HepG2 (cell line): Measurements from ENCODE around the gene C17orf75. TPM values are rescaled to one million over a fixed set of nuclear protein-coding genes. Genes with fewer than 3 reads are reported as not detected.

ENCODE experiments used
- ETV6 ChIP-seq: sonication (generic); formaldehyde crosslinking; conservative IDR thresholded peaks from 2 replicates; pipeline ENCODE4 v1.4.0; 2020; ENCODE audit warnings: missing genetic modification reagents
- EZH2 ChIP-seq: conservative IDR thresholded peaks from 2 replicates; pipeline ENCODE4 v1.6.1; 2012; ENCODE audit warnings: mild to moderate bottlenecking, low read depth, low read length, moderate library complexity
- FOXO1 ChIP-seq: sonication (generic); formaldehyde crosslinking; IDR thresholded peaks from 2 replicates; pipeline ENCODE4 v1.4.0; 2020; ENCODE audit warnings: missing genetic modification reagents
- HMGA1 ChIP-seq: sonication (generic); formaldehyde crosslinking; conservative IDR thresholded peaks from 2 replicates; pipeline ENCODE4 v1.4.0; 2020; ENCODE audit warnings: missing genetic modification reagents
- HNF4A ChIP-seq: sonication (generic); formaldehyde crosslinking; IDR thresholded peaks from 2 replicates; pipeline ENCODE4 v1.4.0; 2020; ENCODE audit warnings: missing genetic modification reagents
- HNRNPK ChIP-seq: fragments of 200-400 bp; formaldehyde crosslinking; IDR thresholded peaks from 2 replicates; pipeline ENCODE4 v1.6.1; 2018; ENCODE audit warnings: low read length, low read depth, moderate library complexity, mild to moderate bottlenecking; ENCODE audit not compliant: poor library complexity, severe bottlenecking
- KAT2B ChIP-seq: fragments of 150-350 bp; IDR thresholded peaks from 2 replicates; pipeline ENCODE4 v1.6.1; 2014; ENCODE audit warnings: low read depth, low read length, borderline replicate concordance
- NFRKB ChIP-seq: fragments of 450-650 bp; IDR thresholded peaks from 2 replicates; pipeline ENCODE4 v1.6.1; 2017
- PCBP2 ChIP-seq: fragments of 200-400 bp; formaldehyde crosslinking; optimal IDR thresholded peaks from 2 replicates; pipeline ENCODE3; 2018; ENCODE audit warnings: low read length, low read depth; ENCODE audit not compliant: poor library complexity, severe bottlenecking
- PITX1 ChIP-seq: sonication (generic); formaldehyde crosslinking; IDR thresholded peaks from 2 replicates; pipeline ENCODE4 v1.5.1; 2020; ENCODE audit warnings: mild to moderate bottlenecking, missing genetic modification reagents
- SMAD9 ChIP-seq: sonication (generic); formaldehyde crosslinking; IDR thresholded peaks from 2 replicates; pipeline ENCODE4 v1.5.1; 2020; ENCODE audit warnings: mild to moderate bottlenecking, missing genetic modification reagents
- SPEN ChIP-seq: sonication (generic); formaldehyde crosslinking; IDR thresholded peaks from 2 replicates; pipeline ENCODE4 v1.5.1; 2020; ENCODE audit warnings: low read depth, mild to moderate bottlenecking, missing genetic modification reagents
- TAF15 ChIP-seq: fragments of 200-400 bp; formaldehyde crosslinking; IDR thresholded peaks from one replicate; pipeline ENCODE4 v1.6.1; 2018; ENCODE audit warnings: mild to moderate bottlenecking, low read depth, low read length; ENCODE audit not compliant: poor library complexity, severe bottlenecking
- ZNF160 ChIP-seq: sonication (generic); formaldehyde crosslinking; IDR thresholded peaks from 2 replicates; pipeline ENCODE4 v1.8.0; 2022; ENCODE audit warnings: mild to moderate bottlenecking, inconsistent platforms, missing genetic modification reagents
- ZNF263 ChIP-seq: sonication (generic); formaldehyde crosslinking; IDR thresholded peaks from 2 replicates; pipeline ENCODE4 v1.4.0; 2020; ENCODE audit warnings: missing genetic modification reagents
- ZNF563 ChIP-seq: sonication (generic); formaldehyde crosslinking; IDR thresholded peaks from 2 replicates; pipeline ENCODE4 v1.8.0; 2022; ENCODE audit warnings: mild to moderate bottlenecking, moderate library complexity, missing genetic modification reagents
- ZNF564 ChIP-seq: sonication (generic); formaldehyde crosslinking; IDR thresholded peaks from 2 replicates; pipeline ENCODE4 v1.8.1; 2023; ENCODE audit warnings: mild to moderate bottlenecking, missing genetic modification reagents
- ZNF576 ChIP-seq: sonication (generic); formaldehyde crosslinking; IDR thresholded peaks from 2 replicates; pipeline ENCODE4 v1.4.0; 2020; ENCODE audit warnings: mild to moderate bottlenecking, missing genetic modification reagents
- ZNF644 ChIP-seq: IDR thresholded peaks from 2 replicates; pipeline ENCODE4 v1.6.1; 2016; ENCODE audit warnings: low read depth
- polyA plus RNA-seq, 8 experiments: library from polyadenylated mRNA; depleted of rRNA in 3 of 8; stranded (reverse) in 7 of 8; unstranded in 1 of 8; fragments of >200 nt; fragmentation: Illumina TruSeq in 4 of 8; extraction: Trizol in 4 of 8; gene quantifications; 2 replicates each; pipeline versions ENCODE4 v1.2.1 to v1.2.3, GENCODE V29; 2011 to 2016; ENCODE audit warnings: low read depth in 4 of 8, missing spikeins in 1 of 8, mixed read lengths in 1 of 8; ENCODE audit not compliant: insufficient read depth in 1 of 8
- total RNA-seq, 5 experiments: library from RNA; depleted of rRNA; stranded (reverse); fragments of >200 nt; fragmentation: Illumina TruSeq; extraction: Trizol; gene quantifications; 2 replicates each; pipeline ENCODE4 v1.2.3, GENCODE V29; 2016; ENCODE audit warnings: low read depth in 1 of 5
- TF ChIP-seq, protein P1 (sequence below): sonication (generic); formaldehyde crosslinking; IDR thresholded peaks from 2 replicates; pipeline ENCODE4 v1.5.1; 2020; ENCODE audit warnings: missing genetic modification reagents, mild to moderate bottlenecking, borderline replicate concordance
- TF ChIP-seq, protein P2 (sequence below): sonication (generic); formaldehyde crosslinking; IDR thresholded peaks from 2 replicates; pipeline ENCODE4 v1.5.0; 2020; ENCODE audit warnings: missing genetic modification reagents, mild to moderate bottlenecking, borderline replicate concordance
- TF ChIP-seq, protein P3 (sequence below): sonication (generic); formaldehyde crosslinking; IDR thresholded peaks from 2 replicates; pipeline ENCODE4 v1.4.0; 2020; ENCODE audit warnings: low read depth, missing genetic modification reagents

Gene C17orf75
- total and polyA plus RNA-seq, 2 of the 13 experiments (the other 11 are each of a cell fraction or from before 2014, with no cell fraction given) = 16.2 to 33.0 TPM

DNA sequence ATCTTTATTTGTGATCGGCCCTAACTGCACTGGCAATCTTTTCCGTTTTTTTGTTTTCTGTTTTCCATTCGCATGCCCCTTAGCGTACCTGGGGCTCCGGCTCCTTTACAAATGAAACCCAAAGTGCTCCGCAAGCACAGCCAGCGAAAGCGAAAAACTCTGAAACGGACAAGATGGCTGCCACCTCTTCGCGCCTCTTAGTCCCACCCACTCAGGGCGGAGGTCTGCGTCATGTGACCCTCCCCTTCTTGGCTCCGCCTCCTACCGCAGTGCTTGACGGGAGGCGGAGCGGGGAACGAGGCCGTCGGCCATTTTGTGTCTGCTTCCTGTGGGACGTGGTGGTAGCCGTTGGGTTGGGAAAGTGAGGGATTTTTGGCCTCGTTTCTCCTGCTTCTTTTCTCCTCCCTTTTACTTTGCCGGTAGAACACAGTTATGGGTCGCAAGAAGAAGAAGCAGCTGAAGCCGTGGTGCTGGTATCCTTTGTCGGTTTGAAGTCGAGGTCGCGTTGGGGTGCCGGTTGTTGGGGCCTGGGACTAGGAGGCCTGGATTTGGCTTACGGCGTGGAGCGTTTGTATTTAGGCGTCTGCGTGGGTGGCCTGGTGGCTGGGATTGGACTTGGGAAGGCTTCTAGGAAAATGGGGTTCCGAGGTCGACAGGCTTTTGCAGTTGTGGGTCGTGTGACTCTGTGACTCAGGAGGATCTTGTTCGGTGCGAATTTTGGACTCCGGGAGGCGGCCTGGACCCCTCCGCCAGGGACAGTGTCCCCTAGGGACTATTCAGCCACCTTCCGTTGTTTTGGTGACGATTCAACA is 8.1 kb upstream of the C17orf75 start, which contains the start of gene ZNF207 (continued):
- no peak for TF ChIP-seq HNRNPK
- TF ChIP-seq ZNF563 (CRISPR knock-in tag) = peak; percentile 31
- TF ChIP-seq ETV6 = no peak
- no peak for TF ChIP-seq ZNF576 (CRISPR knock-in tag)
- peak; percentile 58; the same call in 1 of the 2 replicates for TF ChIP-seq ZNF263 (CRISPR knock-in tag)
- TF ChIP-seq, protein P1, sequence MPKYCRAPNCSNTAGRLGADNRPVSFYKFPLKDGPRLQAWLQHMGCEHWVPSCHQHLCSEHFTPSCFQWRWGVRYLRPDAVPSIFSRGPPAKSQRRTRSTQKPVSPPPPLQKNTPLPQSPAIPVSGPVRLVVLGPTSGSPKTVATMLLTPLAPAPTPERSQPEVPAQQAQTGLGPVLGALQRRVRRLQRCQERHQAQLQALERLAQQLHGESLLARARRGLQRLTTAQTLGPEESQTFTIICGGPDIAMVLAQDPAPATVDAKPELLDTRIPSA = no peak
- peak; percentile 35 for TF ChIP-seq SPEN (CRISPR knock-in tag)
- no peak for TF ChIP-seq HMGA1 (CRISPR knock-in tag)
- TF ChIP-seq NFRKB = peak; percentile 99
- no peak for TF ChIP-seq ZNF564
- TF ChIP-seq HNF4A = no peak; the same call in 1 of the 2 replicates
- no peak for TF ChIP-seq ZNF160 (CRISPR knock-in tag)
- TF ChIP-seq, protein P2, sequence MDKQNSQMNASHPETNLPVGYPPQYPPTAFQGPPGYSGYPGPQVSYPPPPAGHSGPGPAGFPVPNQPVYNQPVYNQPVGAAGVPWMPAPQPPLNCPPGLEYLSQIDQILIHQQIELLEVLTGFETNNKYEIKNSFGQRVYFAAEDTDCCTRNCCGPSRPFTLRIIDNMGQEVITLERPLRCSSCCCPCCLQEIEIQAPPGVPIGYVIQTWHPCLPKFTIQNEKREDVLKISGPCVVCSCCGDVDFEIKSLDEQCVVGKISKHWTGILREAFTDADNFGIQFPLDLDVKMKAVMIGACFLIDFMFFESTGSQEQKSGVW = 0 out of 2 replicates have a peak, but pooled peaks have one; percentile 31
- no peak for TF ChIP-seq EZH2
- TF ChIP-seq PCBP2 = no peak
- TF ChIP-seq, protein P3, sequence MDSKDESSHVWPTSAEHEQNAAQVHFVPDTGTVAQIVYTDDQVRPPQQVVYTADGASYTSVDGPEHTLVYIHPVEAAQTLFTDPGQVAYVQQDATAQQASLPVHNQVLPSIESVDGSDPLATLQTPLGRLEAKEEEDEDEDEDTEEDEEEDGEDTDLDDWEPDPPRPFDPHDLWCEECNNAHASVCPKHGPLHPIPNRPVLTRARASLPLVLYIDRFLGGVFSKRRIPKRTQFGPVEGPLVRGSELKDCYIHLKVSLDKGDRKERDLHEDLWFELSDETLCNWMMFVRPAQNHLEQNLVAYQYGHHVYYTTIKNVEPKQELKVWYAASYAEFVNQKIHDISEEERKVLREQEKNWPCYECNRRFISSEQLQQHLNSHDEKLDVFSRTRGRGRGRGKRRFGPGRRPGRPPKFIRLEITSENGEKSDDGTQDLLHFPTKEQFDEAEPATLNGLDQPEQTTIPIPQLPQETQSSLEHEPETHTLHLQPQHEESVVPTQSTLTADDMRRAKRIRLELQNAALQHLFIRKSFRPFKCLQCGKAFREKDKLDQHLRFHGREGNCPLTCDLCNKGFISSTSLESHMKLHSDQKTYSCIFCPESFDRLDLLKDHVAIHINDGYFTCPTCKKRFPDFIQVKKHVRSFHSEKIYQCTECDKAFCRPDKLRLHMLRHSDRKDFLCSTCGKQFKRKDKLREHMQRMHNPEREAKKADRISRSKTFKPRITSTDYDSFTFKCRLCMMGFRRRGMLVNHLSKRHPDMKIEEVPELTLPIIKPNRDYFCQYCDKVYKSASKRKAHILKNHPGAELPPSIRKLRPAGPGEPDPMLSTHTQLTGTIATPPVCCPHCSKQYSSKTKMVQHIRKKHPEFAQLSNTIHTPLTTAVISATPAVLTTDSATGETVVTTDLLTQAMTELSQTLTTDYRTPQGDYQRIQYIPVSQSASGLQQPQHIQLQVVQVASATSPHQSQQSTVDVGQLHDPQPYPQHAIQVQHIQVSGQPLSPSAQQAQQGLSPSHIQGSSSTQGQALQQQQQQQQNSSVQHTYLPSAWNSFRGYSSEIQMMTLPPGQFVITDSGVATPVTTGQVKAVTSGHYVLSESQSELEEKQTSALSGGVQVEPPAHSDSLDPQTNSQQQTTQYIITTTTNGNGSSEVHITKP (CRISPR knock-in tag) = no peak
- no peak for TF ChIP-seq ZNF644 (CRISPR knock-in tag)
- no peak; the same call in 1 of the 2 replicates for TF ChIP-seq FOXO1
- TF ChIP-seq PITX1 (CRISPR knock-in tag) = peak; percentile 33; the same call in 1 of the 2 replicates
- TF ChIP-seq KAT2B = no peak
- peak; percentile 47 for TF ChIP-seq TAF15
- TF ChIP-seq SMAD9 = no peak
